Measurements from ENCODE around the gene EXOC6B.

Gene EXOC6B

DNA sequence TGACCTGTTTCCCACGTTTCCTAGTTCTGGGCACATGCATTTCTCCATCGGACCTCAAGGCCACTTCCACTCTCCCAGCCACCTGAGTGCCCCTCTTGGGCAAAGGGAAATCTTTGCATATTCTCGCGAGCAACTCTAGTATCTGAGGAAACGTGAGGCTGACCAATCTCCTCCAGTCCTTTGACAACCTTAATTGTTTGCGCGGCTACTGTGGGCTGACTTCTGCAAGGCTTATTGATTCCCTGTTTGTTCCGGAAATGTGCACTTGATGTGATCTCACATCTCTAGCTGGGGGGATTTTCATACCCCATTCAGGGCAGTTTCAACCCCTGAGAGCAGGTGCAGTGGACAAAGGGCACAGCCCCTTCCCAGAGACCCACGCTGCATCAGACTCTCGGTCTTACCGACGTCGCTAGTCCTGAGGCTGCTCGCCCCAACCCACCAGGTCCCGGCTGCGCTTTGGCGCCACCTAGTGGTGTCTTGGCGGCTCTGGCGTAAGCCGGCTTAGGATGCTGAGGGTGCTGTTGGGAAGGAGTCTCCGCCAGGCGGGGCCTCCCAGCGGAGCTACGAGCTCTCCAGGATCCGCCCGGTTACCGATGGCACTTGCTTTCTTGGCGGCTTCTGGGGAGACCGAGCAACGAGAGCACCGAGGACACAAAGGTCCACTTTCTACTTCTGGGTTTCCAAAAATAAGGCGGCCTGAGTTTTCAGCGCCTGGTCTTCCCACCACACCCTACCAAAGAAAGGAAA, 36.6 kb upstream of the EXOC6B start (continued):
- TF ChIP-seq PBX3 (CRISPR knock-in tag; IDR thresholded peaks at IDR 0.05), result peak; percentile 71
- peak; percentile 75; the same call in 1 of the 2 replicates for TF ChIP-seq ZNF600 (tag by site-specific recombination; IDR thresholded peaks at IDR 0.05)
- peak; percentile 27; the same call in 1 of the 2 replicates for TF ChIP-seq ZXDB (tag by site-specific recombination; IDR thresholded peaks at IDR 0.05)
- peak; percentile 51; the same call in 1 of the 2 replicates for TF ChIP-seq IKZF3 (tag by site-specific recombination; IDR thresholded peaks at IDR 0.05)
- peak; percentile 74; the same call in 1 of the 2 replicates for TF ChIP-seq ZNF2 (tag by site-specific recombination; IDR thresholded peaks at IDR 0.05)
- TF ChIP-seq ZNF560 (tag by site-specific recombination; IDR thresholded peaks at IDR 0.05; ENCODE audit: borderline replicate concordance), result no peak
- TF ChIP-seq ZNF223 (tag by site-specific recombination; IDR thresholded peaks at IDR 0.05), result no peak
- TF ChIP-seq, protein P1, sequence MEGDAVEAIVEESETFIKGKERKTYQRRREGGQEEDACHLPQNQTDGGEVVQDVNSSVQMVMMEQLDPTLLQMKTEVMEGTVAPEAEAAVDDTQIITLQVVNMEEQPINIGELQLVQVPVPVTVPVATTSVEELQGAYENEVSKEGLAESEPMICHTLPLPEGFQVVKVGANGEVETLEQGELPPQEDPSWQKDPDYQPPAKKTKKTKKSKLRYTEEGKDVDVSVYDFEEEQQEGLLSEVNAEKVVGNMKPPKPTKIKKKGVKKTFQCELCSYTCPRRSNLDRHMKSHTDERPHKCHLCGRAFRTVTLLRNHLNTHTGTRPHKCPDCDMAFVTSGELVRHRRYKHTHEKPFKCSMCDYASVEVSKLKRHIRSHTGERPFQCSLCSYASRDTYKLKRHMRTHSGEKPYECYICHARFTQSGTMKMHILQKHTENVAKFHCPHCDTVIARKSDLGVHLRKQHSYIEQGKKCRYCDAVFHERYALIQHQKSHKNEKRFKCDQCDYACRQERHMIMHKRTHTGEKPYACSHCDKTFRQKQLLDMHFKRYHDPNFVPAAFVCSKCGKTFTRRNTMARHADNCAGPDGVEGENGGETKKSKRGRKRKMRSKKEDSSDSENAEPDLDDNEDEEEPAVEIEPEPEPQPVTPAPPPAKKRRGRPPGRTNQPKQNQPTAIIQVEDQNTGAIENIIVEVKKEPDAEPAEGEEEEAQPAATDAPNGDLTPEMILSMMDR (tag by site-specific recombination; IDR thresholded peaks at IDR 0.05), result peak; percentile 98
- no peak for TF ChIP-seq ZNF362 (tag by site-specific recombination; IDR thresholded peaks at IDR 0.05)
- no peak for TF ChIP-seq ZNF48 (tag by site-specific recombination; IDR thresholded peaks at IDR 0.05)
- TF ChIP-seq KLF8 (tag by site-specific recombination; IDR thresholded peaks at IDR 0.05), result peak; percentile 19; the same call in 1 of the 2 replicates
- peak; percentile 52; the same call in 1 of the 2 replicates for TF ChIP-seq ZFP37 (tag by site-specific recombination; IDR thresholded peaks at IDR 0.05)
- peak; percentile 55 for TF ChIP-seq GLIS2 (tag by site-specific recombination; IDR thresholded peaks at IDR 0.05)
- no peak for TF ChIP-seq BCL11B (tag by site-specific recombination; IDR thresholded peaks at IDR 0.05; ENCODE audit: low read depth)
- TF ChIP-seq ZNF654 (tag by site-specific recombination; IDR thresholded peaks at IDR 0.05; ENCODE audit: low read depth), result peak; percentile 79
- TF ChIP-seq ZNF518A (tag by site-specific recombination; conservative IDR thresholded peaks at IDR 0.05; ENCODE audit: low read depth), result no peak
- TF ChIP-seq ZNF843 (tag by site-specific recombination; IDR thresholded peaks at IDR 0.05), result no peak

DNA sequence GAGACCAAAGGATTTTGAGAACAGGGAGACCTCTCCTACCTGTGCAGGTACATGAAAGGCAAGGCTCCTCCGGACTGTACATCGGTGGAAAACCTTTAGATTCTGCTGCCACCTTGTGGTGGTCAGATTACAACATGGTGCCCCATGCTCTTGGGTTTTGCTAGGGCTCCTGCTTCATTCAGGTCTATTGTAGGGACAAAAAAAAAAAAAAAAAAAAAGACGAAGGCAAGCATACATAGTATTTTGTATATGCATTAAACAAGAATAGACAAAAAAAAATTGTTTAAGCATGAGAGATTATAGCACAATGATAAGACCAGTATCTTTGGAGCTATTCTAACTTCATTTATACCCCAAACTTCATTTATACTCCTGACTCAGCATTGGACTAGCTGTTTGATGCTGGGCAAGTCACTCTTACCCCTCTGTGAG, 34.0 kb upstream of the EXOC6B start:
- no peak overlapping the region for H3K27ac ChIP-seq (ENCODE audit: extremely low read depth, low read depth, low read length)
- H3K4me3 ChIP-seq (ENCODE audit: low read depth, low read length), result no peak overlapping the region
- no peak for TF ChIP-seq ZNF423 (tag by site-specific recombination; IDR thresholded peaks at IDR 0.05)
- peak; percentile 45; the same call in 1 of the 2 replicates for TF ChIP-seq ZEB2 (tag by site-specific recombination; IDR thresholded peaks at IDR 0.05)
- TF ChIP-seq, protein P1 (tag by site-specific recombination; IDR thresholded peaks at IDR 0.05), result peak; percentile 48
- TF ChIP-seq ZNF654 (tag by site-specific recombination; IDR thresholded peaks at IDR 0.05; ENCODE audit: low read depth), result peak; percentile 71
- peak; percentile 76 for TF ChIP-seq ZNF362 (tag by site-specific recombination; IDR thresholded peaks at IDR 0.05)
- no peak for TF ChIP-seq ZNF707 (tag by site-specific recombination; IDR thresholded peaks at IDR 0.05)
- H3K9me3 ChIP-seq (ENCODE audit: control insufficient read depth, insufficient read depth, low read depth, low read length), result no peaks in the 10 kb centered on the region
- ChIA-PET CTCF (interaction anchor here (0.6 to 5.8 kb wide), 54 partner anchors 9 to 1859 kb away, joined by 3 to 72 read pairs (median 4); partner anchors contain the start of gene SPR), POLR2A (no interaction called here)
- no peaks in the 10 kb centered on the region for H3K36me3 ChIP-seq (ENCODE audit: control insufficient read depth in 2 of 2, insufficient read depth in 1 of 2, low read length in 2 of 2)
- H3K4me1 ChIP-seq (ENCODE audit: control insufficient read depth, insufficient read depth, low read length), result no peaks in the 10 kb centered on the region
